H9 (cell line): ENCODE results near the gene PDZD8. TPM values are rescaled to one million over a fixed set of nuclear protein-coding genes. Genes with fewer than 3 reads are reported as not detected.

Experiments used
- DNase-seq: peaks from one replicate; pipeline ENCODE4 v3.0.0-alpha.2; 2017
- H2AFZ ChIP-seq: one replicate; pipeline ENCODE4 v1.6.1; 2013; ENCODE audit warnings: mild to moderate bottlenecking, low read length, control low read depth, moderate library complexity
- H2AK5ac ChIP-seq: 2 replicates; pipeline ENCODE4 v1.6.1; 2013; ENCODE audit warnings: low read length, control low read depth, mixed read lengths; ENCODE audit not compliant: insufficient read length
- H2BK120ac ChIP-seq: one replicate; pipeline ENCODE4 v1.6.1; 2013; ENCODE audit warnings: low read depth, mild to moderate bottlenecking, low read length, control low read depth, inconsistent platforms; ENCODE audit not compliant: poor library complexity, severe bottlenecking
- H2BK12ac ChIP-seq: 2 replicates; pipeline ENCODE4 v1.6.1; 2013; ENCODE audit warnings: low read length, control low read depth, mixed read lengths, low read depth; ENCODE audit not compliant: insufficient read length
- H2BK15ac ChIP-seq: 2 replicates; pipeline ENCODE4 v1.6.1; 2013; ENCODE audit warnings: low read depth, low read length, control low read depth
- H2BK20ac ChIP-seq: one replicate; pipeline ENCODE4 v1.6.1; 2013; ENCODE audit warnings: low read depth, mild to moderate bottlenecking, low read length, control low read depth, inconsistent platforms; ENCODE audit not compliant: poor library complexity, severe bottlenecking
- H2BK5ac ChIP-seq: 2 replicates; pipeline ENCODE4 v1.6.1; 2013; ENCODE audit warnings: low read length, control low read depth, mixed read lengths; ENCODE audit not compliant: insufficient read length
- H3K14ac ChIP-seq: 2 replicates; pipeline ENCODE4 v1.6.1; 2013; ENCODE audit warnings: low read length, control low read depth; ENCODE audit not compliant: insufficient read depth
- H3K18ac ChIP-seq: 2 replicates; pipeline ENCODE4 v1.6.1; 2013; ENCODE audit warnings: low read depth, mild to moderate bottlenecking, mixed read lengths, low read length, control low read depth; ENCODE audit not compliant: insufficient read length
- H3K23ac ChIP-seq: 2 replicates; pipeline ENCODE4 v1.6.1; 2013; ENCODE audit warnings: low read length, control low read depth, mixed read lengths, low read depth; ENCODE audit not compliant: insufficient read length
- H3K23me2 ChIP-seq: 2 replicates; pipeline ENCODE4 v1.6.1; 2013; ENCODE audit warnings: low read depth, mild to moderate bottlenecking, mixed read lengths, low read length, control low read depth; ENCODE audit not compliant: insufficient read length, poor library complexity, severe bottlenecking
- H3K27ac ChIP-seq: 2 replicates; pipeline ENCODE4 v1.5.1; 2013; ENCODE audit warnings: low read length, control low read depth, mixed read lengths, low read depth; ENCODE audit not compliant: insufficient read length
- H3K27me3 ChIP-seq: 2 replicates; pipeline ENCODE4 v1.6.1; 2013; ENCODE audit warnings: low read length, control low read depth, inconsistent platforms; ENCODE audit not compliant: insufficient read depth
- H3K4ac ChIP-seq: 2 replicates; pipeline ENCODE4 v1.6.1; 2013; ENCODE audit warnings: low read depth, mild to moderate bottlenecking, control low read depth, inconsistent platforms, low read length, moderate library complexity
- H3K4me1 ChIP-seq: 2 replicates; pipeline ENCODE4 v1.6.1; 2013; ENCODE audit warnings: low read length, control low read depth, inconsistent platforms; ENCODE audit not compliant: insufficient read depth
- H3K4me2 ChIP-seq: 2 replicates; pipeline ENCODE4 v1.6.1; 2013; ENCODE audit warnings: low read length, control low read depth, mixed read lengths; ENCODE audit not compliant: insufficient read length, insufficient read depth
- H3K56ac ChIP-seq: 2 replicates; pipeline ENCODE4 v1.6.1; 2013; ENCODE audit warnings: low read depth, mild to moderate bottlenecking, mixed read lengths, low read length, control low read depth; ENCODE audit not compliant: insufficient read length
- H3K79me1 ChIP-seq: 2 replicates; pipeline ENCODE4 v1.6.1; 2013; ENCODE audit warnings: low read depth, mild to moderate bottlenecking, moderate library complexity, low read length, control low read depth, inconsistent platforms; ENCODE audit not compliant: insufficient read depth, poor library complexity, severe bottlenecking
- H3K79me2 ChIP-seq: 2 replicates; pipeline ENCODE4 v1.6.1; 2013; ENCODE audit warnings: low read length, control low read depth, inconsistent platforms; ENCODE audit not compliant: insufficient read depth
- H3K9ac ChIP-seq: 2 replicates; pipeline ENCODE4 v1.6.1; 2013; ENCODE audit warnings: low read length, control low read depth, mixed read lengths; ENCODE audit not compliant: insufficient read length; ENCODE audit errors: extremely low read depth
- H3K9me3 ChIP-seq: one replicate; pipeline ENCODE4 v1.6.1; 2013; ENCODE audit warnings: low read depth, low read length, inconsistent platforms; ENCODE audit not compliant: control insufficient read depth
- H3T11ph ChIP-seq: one replicate; pipeline ENCODE4 v1.6.1; 2013; ENCODE audit warnings: mild to moderate bottlenecking, low read length, control low read depth, inconsistent platforms
- H4K20me1 ChIP-seq: one replicate; pipeline ENCODE4 v1.6.1; 2013; ENCODE audit not compliant: control insufficient read depth, insufficient read length, insufficient read depth
- H4K5ac ChIP-seq: 2 replicates; pipeline ENCODE4 v1.6.1; 2013; ENCODE audit warnings: low read depth, mild to moderate bottlenecking, mixed read lengths, low read length, control low read depth; ENCODE audit not compliant: insufficient read length
- H4K8ac ChIP-seq: replicated peaks from 2 replicates; pipeline ENCODE4 v1.6.1; 2013; ENCODE audit warnings: low read length, control low read depth, mixed read lengths, low read depth; ENCODE audit not compliant: insufficient read length
- H4K91ac ChIP-seq: 2 replicates; pipeline ENCODE4 v1.6.1; 2013; ENCODE audit warnings: low read depth, mild to moderate bottlenecking, moderate library complexity, mixed read lengths, low read length, control low read depth; ENCODE audit not compliant: insufficient read length
- H3K27ac Mint-ChIP-seq, 3 experiments: 2 replicates in 2 of 3; 3 replicates in 1 of 3; pipeline ENCODE4 v1.8.0; 2020 to 2021; ENCODE audit warnings: mixed read lengths in 3 of 3, mild to moderate bottlenecking in 1 of 3, moderate library complexity in 1 of 3
- H3K27me3 Mint-ChIP-seq: 2 replicates; pipeline ENCODE4 v1.8.0; 2021; ENCODE audit warnings: low read depth, mild to moderate bottlenecking, moderate library complexity, mixed read lengths
- H3K36me3 Mint-ChIP-seq, 3 experiments: 2 replicates in 2 of 3; 3 replicates in 1 of 3; pipeline ENCODE4 v1.8.0; 2020 to 2021; ENCODE audit warnings: low read depth in 3 of 3, mixed read lengths in 3 of 3; ENCODE audit not compliant: insufficient read depth in 1 of 3
- H3K4me1 Mint-ChIP-seq, 2 experiments: 2 replicates each; pipeline ENCODE4 v1.8.0; 2020; ENCODE audit warnings: mixed read lengths in 2 of 2
- H3K4me3 Mint-ChIP-seq, 2 experiments: 2 replicates in 1 of 2; 3 replicates in 1 of 2; pipeline ENCODE4 v1.8.0; 2020 to 2021; ENCODE audit warnings: mild to moderate bottlenecking in 2 of 2, mixed read lengths in 2 of 2, moderate library complexity in 1 of 2
- H3K9me3 Mint-ChIP-seq, 2 experiments: 2 replicates in 1 of 2; 3 replicates in 1 of 2; pipeline ENCODE4 v1.8.0; 2020; ENCODE audit warnings: mild to moderate bottlenecking in 2 of 2, mixed read lengths in 2 of 2, moderate library complexity in 1 of 2
- WGBS: extraction: QIAGEN DNeasy Blood & Tissue Kit; methylation state at CpG from one replicate; pipeline ENCODE4 v1.1.7; 2013; ENCODE audit warnings: missing lambda C conversion rate, low lambda C conversion rate, mixed read lengths; ENCODE audit not compliant: insufficient read length; ENCODE audit errors: extremely low coverage; 5-methylcytosine and 5-hydroxymethylcytosine counted together
- total RNA-seq: library from RNA; stranded (reverse); gene quantifications from 2 replicates; pipeline ENCODE4 v1.2.1, GENCODE V29; 2021
- TF ChIP-seq, protein P1 (sequence below): fragments of 200-600 bp; sonication (generic); conservative IDR thresholded peaks from 3 replicates; pipeline ENCODE4 v1.8.0; 2021; ENCODE audit warnings: antibody characterized with exemption, mild to moderate bottlenecking

The PDZD8 gene
- total RNA-seq, 1 experiment from 2014 or later, result 38.2 TPM

DNA sequence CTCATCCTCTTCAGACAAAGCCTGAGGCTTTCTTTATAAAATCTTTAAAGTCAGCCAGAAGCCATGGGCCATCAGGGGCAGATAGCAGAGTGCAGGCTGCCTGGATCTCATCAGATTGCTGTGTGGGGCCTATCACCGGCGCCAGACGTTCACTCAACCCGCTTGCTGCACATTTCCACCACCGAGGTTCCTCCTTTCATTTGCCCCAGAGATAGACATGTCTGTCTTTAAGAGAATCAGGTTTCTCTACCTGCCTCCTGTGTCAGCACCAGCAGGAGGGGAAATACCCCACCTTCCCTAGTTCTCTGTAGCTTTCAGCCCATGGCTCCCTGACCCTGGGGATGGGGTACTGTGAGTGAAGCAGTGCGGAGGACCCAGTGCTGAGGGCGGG, 112.3 kb downstream of the PDZD8 start:
- TF ChIP-seq, protein P1, sequence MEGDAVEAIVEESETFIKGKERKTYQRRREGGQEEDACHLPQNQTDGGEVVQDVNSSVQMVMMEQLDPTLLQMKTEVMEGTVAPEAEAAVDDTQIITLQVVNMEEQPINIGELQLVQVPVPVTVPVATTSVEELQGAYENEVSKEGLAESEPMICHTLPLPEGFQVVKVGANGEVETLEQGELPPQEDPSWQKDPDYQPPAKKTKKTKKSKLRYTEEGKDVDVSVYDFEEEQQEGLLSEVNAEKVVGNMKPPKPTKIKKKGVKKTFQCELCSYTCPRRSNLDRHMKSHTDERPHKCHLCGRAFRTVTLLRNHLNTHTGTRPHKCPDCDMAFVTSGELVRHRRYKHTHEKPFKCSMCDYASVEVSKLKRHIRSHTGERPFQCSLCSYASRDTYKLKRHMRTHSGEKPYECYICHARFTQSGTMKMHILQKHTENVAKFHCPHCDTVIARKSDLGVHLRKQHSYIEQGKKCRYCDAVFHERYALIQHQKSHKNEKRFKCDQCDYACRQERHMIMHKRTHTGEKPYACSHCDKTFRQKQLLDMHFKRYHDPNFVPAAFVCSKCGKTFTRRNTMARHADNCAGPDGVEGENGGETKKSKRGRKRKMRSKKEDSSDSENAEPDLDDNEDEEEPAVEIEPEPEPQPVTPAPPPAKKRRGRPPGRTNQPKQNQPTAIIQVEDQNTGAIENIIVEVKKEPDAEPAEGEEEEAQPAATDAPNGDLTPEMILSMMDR, result no peak
- no peak overlapping the region for H2BK12ac ChIP-seq
- peaks cover 7% of the 10 kb centered on the region; the same call in 1 of the 2 replicates for H3K4me1 ChIP-seq
- no peak overlapping the region for H3K4ac ChIP-seq
- H3K18ac ChIP-seq, result no peak overlapping the region
- no peak overlapping the region for H3K56ac ChIP-seq
- H4K8ac ChIP-seq, result no peak overlapping the region
- WGBS, result no CpG with 5 or more reads among the region's 7 CpGs
- H4K91ac ChIP-seq, result no peak overlapping the region
- H2BK15ac ChIP-seq, result no peak overlapping the region
- H3K9me3 ChIP-seq, result no peaks in the 10 kb centered on the region
- no peak overlapping the region for H2AK5ac ChIP-seq
- H2BK5ac ChIP-seq, result no peak overlapping the region
- no peak for DNase-seq
- H3K14ac ChIP-seq, result no peak overlapping the region
- H3K23ac ChIP-seq, result no peak overlapping the region
- no peak overlapping the region for H2AFZ ChIP-seq
- H3T11ph ChIP-seq, result no peak overlapping the region
- Mint-ChIP-seq H3K4me3 (no peak overlapping the region; a peak in 1 of 5 replicates), H3K9me3 (no peaks in the 10 kb centered on the region), H3K4me1 (peaks cover 11 to 14% of the 10 kb centered on the region in 2 experiments), H3K36me3 (no peaks in the 10 kb centered on the region; a peak in 2 of 7 replicates), H3K27me3 (no peaks in the 10 kb centered on the region; the same call in 1 of the 2 replicates), H3K27ac (no peak overlapping the region)
- H4K20me1 ChIP-seq, result no peaks in the 10 kb centered on the region
- H3K79me1 ChIP-seq, result no peaks in the 10 kb centered on the region
- H3K23me2 ChIP-seq, result no peaks in the 10 kb centered on the region
- H2BK120ac ChIP-seq, result no peak overlapping the region
- H2BK20ac ChIP-seq, result no peak overlapping the region
- no peak overlapping the region for H3K27ac ChIP-seq
- no peaks in the 10 kb centered on the region for H3K79me2 ChIP-seq
- no peaks in the 10 kb centered on the region for H3K27me3 ChIP-seq
- H3K4me2 ChIP-seq, result no peak overlapping the region
- no peak overlapping the region for H3K9ac ChIP-seq
- H4K5ac ChIP-seq, result no peak overlapping the region
